Measurements from ENCODE around the gene IL3RA. TPM values are rescaled to one million over a fixed set of nuclear protein-coding genes. Genes with fewer than 3 reads are reported as not detected.
A peak's percentile ranks its signal among the peaks of the same experiment; 100 is the strongest.

The IL3RA gene
- total RNA-seq, 1 donor from 2014 or later, result 0.53 TPM

DNA sequence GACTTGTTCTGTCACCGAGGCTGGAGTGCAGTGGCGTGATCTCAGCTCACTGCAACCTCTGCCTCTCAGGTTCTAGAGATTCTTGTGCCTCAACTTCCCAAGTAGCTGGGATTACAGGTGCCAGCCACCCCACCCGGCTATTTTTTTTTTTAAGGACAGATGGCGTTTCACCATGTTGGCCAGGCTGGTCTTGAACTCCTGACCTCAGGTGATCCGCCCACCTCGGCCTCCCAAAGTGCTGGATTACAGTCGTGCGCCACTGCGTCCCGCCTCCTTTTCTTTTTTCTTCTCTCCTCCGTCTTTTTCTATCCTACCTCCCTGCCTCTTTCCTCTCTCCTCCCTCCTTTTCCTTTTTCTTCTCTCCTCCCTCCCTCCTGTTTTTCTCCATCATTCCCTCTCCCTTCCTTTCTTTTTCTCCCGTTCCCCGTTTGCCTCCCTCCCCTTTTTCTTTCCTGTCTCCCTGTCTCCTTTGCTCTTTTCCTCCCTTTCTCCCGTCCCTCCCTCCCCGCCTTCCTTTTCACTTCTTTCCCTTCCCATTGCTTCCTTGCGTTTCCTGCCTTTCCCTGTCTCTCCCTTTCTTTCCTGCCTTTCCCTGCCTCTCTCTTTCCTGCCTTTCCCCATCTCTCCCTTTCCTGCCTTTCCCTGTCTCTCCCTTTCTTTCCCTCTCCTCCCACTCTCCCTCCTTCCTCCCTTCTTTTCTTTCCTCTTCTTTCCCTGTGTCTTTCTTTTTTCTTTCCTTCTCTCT is 57.5 kb downstream of the IL3RA start:
- DNase-seq (no peak), ATAC-seq (ENCODE audit: low read depth) (no peak)
- peaks cover 48% of the 10 kb centered on the region for H3K36me3 Mint-ChIP-seq (ENCODE audit: low read depth)
- POLR2A ChIA-PET, result no interaction called here
- TF ChIP-seq, protein P1, sequence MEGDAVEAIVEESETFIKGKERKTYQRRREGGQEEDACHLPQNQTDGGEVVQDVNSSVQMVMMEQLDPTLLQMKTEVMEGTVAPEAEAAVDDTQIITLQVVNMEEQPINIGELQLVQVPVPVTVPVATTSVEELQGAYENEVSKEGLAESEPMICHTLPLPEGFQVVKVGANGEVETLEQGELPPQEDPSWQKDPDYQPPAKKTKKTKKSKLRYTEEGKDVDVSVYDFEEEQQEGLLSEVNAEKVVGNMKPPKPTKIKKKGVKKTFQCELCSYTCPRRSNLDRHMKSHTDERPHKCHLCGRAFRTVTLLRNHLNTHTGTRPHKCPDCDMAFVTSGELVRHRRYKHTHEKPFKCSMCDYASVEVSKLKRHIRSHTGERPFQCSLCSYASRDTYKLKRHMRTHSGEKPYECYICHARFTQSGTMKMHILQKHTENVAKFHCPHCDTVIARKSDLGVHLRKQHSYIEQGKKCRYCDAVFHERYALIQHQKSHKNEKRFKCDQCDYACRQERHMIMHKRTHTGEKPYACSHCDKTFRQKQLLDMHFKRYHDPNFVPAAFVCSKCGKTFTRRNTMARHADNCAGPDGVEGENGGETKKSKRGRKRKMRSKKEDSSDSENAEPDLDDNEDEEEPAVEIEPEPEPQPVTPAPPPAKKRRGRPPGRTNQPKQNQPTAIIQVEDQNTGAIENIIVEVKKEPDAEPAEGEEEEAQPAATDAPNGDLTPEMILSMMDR (IDR thresholded peaks at IDR 0.05), result no peak
- no peaks in the 10 kb centered on the region for H3K9me3 Mint-ChIP-seq
- no peaks in the 10 kb centered on the region for H3K27me3 Mint-ChIP-seq
- peak overlapping the region; percentile 93 for H3K4me3 Mint-ChIP-seq
- CTCF ChIA-PET, result no interaction called here
- H3K27ac Mint-ChIP-seq, result peak overlapping the region; percentile 37
- peaks cover 32% of the 10 kb centered on the region for H3K4me1 Mint-ChIP-seq
- intact Hi-C loops (cut with micrococcal nuclease), result loop anchor here (2.0 to 5.0 kb wide), 4 partner anchors 187 to 1298 kb away; partner anchors contain the start of genes CD99 and GTPBP6

DNA sequence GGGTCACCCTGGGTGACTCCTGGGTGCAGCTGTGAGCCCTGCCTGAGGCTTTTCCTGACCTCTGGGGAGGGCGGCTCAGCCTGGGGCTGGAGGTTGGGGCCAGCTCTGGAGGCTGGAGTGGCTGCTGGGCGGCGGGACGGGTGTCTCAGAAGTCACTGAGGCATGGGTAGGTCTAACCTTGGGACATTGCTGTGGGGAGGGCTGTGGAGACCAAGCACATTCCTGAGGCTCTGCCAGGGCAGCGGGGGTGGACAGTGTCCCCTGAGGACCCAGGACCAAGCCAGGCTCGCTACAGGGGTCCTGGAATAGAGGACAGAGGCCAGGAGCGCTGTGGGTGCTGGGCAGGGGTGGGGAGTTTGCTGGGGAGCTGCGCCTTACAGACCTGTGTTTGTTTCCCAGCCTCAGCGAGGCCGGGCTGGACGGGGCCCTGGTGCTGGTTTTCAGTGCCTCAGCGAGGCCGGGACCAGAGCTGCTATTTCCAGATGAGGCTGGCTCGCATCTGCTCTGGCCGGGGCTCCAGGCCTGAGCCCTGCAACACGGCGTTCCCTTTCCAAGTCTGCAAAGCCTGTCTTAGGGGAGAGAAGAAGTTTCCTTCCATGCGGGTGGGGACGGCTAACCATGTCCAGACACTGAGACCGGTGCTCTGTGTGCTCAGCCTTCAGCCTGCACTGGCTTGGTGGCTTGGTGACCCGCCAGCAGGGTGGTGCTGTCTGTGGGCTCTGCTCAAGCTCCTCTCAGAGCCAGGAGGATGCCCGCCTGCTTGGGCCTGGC is 58.3 kb downstream of the IL3RA start:
- H3K36me3 Mint-ChIP-seq (ENCODE audit: low read depth), result peaks cover 39% of the 10 kb centered on the region
- TF ChIP-seq, protein P1 (IDR thresholded peaks at IDR 0.05), result no peak
- H3K4me3 Mint-ChIP-seq, result no peak overlapping the region
- no peaks in the 10 kb centered on the region for H3K9me3 Mint-ChIP-seq
- ChIA-PET CTCF (no interaction called here), POLR2A (no interaction called here)
- intact Hi-C loops (cut with micrococcal nuclease), result loop anchor here (5.0 kb wide), 2 partner anchors 1122 to 1297 kb away; partner anchors contain the start of gene CD99
- no peaks in the 10 kb centered on the region for H3K27me3 Mint-ChIP-seq
- DNase-seq (peak; percentile 14), ATAC-seq (ENCODE audit: low read depth) (no peak)
- H3K27ac Mint-ChIP-seq, result peak overlapping the region; percentile 3
- peaks cover 25% of the 10 kb centered on the region for H3K4me1 Mint-ChIP-seq

DNA sequence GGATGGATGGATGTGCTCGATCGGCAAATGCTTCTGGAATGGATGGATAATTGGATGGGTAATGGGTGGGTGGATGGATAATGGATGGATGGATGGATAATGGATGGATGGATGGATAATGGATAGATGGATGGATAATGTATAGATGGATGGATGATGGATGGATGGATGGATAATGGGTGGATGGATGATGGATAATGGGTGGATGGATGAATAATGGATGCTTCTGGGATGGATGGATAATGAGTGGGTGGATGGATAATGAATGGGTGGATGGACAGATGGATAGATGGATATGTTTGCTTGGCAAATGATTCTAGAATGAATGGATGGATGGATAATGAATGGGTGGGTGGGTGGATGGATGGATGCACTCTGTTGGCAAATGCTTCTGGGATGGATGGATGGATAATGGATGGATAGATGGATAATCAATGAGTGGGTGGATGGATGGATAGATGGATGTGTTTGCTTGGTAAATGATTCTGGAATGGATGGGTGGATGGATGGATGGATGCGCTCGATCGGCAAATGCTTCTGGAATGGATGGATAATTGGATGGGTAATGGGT is 59.1 kb downstream of the IL3RA start:
- CTCF ChIA-PET, result no interaction called here
- DNase-seq (no peak), ATAC-seq (ENCODE audit: low read depth) (no peak)
- TF ChIP-seq, protein P1 (IDR thresholded peaks at IDR 0.05), result no peak
- Mint-ChIP-seq H3K4me3 (no peak overlapping the region), H3K27ac (no peak overlapping the region), H3K9me3 (no peaks in the 10 kb centered on the region), H3K27me3 (no peaks in the 10 kb centered on the region), H3K36me3 (ENCODE audit: low read depth) (peaks cover 32% of the 10 kb centered on the region), H3K4me1 (peaks cover 18% of the 10 kb centered on the region)
- POLR2A ChIA-PET, result no interaction called here
- intact Hi-C loops (cut with micrococcal nuclease), result no loop called here

DNA sequence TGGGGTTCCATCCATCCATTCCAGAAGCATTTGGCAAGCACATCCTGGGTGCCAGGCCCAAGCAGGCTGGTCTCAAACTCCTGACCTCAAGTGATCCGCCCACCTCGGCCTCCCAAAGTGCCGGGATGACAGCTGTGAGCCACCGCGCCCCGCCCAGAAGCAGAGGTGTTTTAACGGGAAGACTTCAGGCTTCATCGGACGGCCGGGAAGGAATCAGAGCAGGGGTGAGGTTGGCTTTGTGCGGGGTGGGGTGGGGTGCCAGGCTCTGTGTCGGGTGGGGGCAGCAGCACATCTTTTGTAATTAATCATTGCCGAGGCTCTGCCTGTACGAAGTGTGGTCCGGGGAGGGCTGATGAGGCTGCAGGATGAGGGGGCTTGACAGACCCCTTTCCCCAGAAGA is 60.4 kb downstream of the IL3RA start:
- H3K27me3 Mint-ChIP-seq, result no peaks in the 10 kb centered on the region
- ChIA-PET POLR2A (no interaction called here), CTCF (no interaction called here)
- no peak overlapping the region for H3K27ac Mint-ChIP-seq
- intact Hi-C loops (cut with micrococcal nuclease), result no loop called here
- no peaks in the 10 kb centered on the region for H3K9me3 Mint-ChIP-seq
- DNase-seq, result no peak
- peaks cover 31% of the 10 kb centered on the region for H3K36me3 Mint-ChIP-seq (ENCODE audit: low read depth)
- no peak overlapping the region for H3K4me3 Mint-ChIP-seq
- H3K4me1 Mint-ChIP-seq, result peaks cover 11% of the 10 kb centered on the region
- ATAC-seq (ENCODE audit: low read depth), result no peak
- TF ChIP-seq, protein P1 (IDR thresholded peaks at IDR 0.05), result no peak
